ENCODE results near the gene PLIN5. TPM values are rescaled to one million over a fixed set of nuclear protein-coding genes. Genes with fewer than 3 reads are reported as not detected.
"Not testable (repeated sequence)": the region's sequence is repeated elsewhere in the genome, so short reads cannot be mapped to it uniquely, and the experiment has no call there.

Gene PLIN5
- total RNA-seq, 2 experiments from 2014 or later = not detected

- H3K27ac Mint-ChIP-seq = no peak overlapping the region
- H3K36me3 Mint-ChIP-seq = no peaks in the 10 kb centered on the region
- peaks cover 36% of the 10 kb centered on the region for H3K27me3 Mint-ChIP-seq
- H3K9me3 Mint-ChIP-seq (ENCODE audit: low read depth) = no peaks in the 10 kb centered on the region
- CTCF ChIA-PET = interaction anchor here (0.6 to 3.6 kb wide), 15 partner anchors 9 to 235 kb away, joined by 3 to 52 read pairs (median 4); partner anchors contain the start of genes FEM1A and TNFAIP8L1
- no peak overlapping the region for H3K4me3 Mint-ChIP-seq
- peak; percentile 64 for ATAC-seq
- DNase-seq = peak; percentile 79
- H3K4me1 Mint-ChIP-seq = no peaks in the 10 kb centered on the region
Measured at GRCh38 chr19:4576016-4576933, 41.3 kb upstream of the PLIN5 start.

- Mint-ChIP-seq H3K27ac (no peak overlapping the region), H3K9me3 (ENCODE audit: low read depth) (no peaks in the 10 kb centered on the region), H3K4me3 (no peak overlapping the region), H3K4me1 (no peaks in the 10 kb centered on the region), H3K36me3 (no peaks in the 10 kb centered on the region), H3K27me3 (peaks cover 36% of the 10 kb centered on the region)
- CTCF ChIA-PET = interaction anchor here (1.1 to 3.6 kb wide), 12 partner anchors 10 to 216 kb away, joined by 3 to 52 read pairs (median 4); partner anchors contain the start of genes FEM1A and TNFAIP8L1
- no peak for DNase-seq
- no peak for ATAC-seq
Measured at GRCh38 chr19:4575267-4576015, 40.4 kb upstream of the PLIN5 start.

DNA sequence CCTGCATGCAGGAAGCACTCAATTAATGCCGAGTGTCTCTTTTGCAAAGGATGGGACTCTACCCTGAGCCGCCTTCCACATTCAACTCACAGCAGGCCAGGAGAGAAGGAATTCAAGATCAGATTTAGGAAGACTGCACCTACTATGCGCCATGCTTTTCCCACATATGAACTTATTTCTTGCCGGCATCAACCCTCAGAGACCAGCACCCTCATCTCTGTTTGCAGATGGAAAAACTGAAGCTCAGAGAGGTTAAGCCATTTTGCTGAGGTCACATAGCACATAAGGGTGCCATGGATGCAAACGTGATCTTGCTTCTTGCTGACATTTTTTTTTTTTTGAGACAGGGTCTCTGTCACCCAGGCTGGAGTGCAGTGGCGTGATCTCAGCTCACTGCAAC is 38.7 kb upstream of the PLIN5 start:
- Mint-ChIP-seq H3K4me3 (no peak overlapping the region), H3K27me3 (peaks cover 20% of the 10 kb centered on the region), H3K36me3 (no peaks in the 10 kb centered on the region), H3K27ac (no peak overlapping the region), H3K9me3 (ENCODE audit: low read depth) (no peaks in the 10 kb centered on the region), H3K4me1 (no peaks in the 10 kb centered on the region)
- DNase-seq (no peak), ATAC-seq (no peak)
- CTCF ChIA-PET = interaction anchor here (0.6 to 2.7 kb wide), 3 partner anchors 59 to 62 kb away, joined by 3 to 10 read pairs (median 4); no protein-coding TSS in a partner anchor

GRCh38 chr19:4571305-4571917 is 36.4 kb upstream of the PLIN5 start:
- DNase-seq = no peak
- CTCF ChIA-PET = interaction anchor here (1.2 to 6.9 kb wide), 2 partner anchors 13 to 66 kb away, joined by 5 to 74 read pairs; no protein-coding TSS in a partner anchor
- ATAC-seq = no peak

DNA sequence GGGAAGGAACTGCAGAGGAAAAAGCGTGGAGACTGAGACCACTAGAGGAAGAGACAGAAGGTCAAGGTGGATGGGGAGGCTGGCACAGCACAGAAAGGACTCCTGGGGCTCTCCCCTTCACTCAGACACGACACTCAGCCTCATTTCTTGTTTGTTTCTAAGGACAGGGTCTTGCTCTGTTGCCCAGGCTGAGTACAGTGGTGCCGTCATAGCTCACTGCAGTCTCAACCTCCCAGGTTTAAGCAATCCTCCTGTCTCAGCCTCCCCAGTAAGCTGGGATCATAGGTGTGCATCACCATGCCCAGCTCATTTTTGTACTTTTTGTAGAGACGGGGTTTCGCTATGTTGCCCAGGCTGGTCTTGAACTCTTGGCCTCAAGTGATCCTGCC is 35.9 kb upstream of the PLIN5 start:
- CTCF ChIA-PET = interaction anchor here (0.7 to 6.9 kb wide), 5 partner anchors 12 to 220 kb away, joined by 3 to 74 read pairs (median 5); partner anchors contain the start of gene FEM1A
- no peak for ATAC-seq
- Mint-ChIP-seq H3K27ac (no peak overlapping the region), H3K9me3 (ENCODE audit: low read depth) (no peaks in the 10 kb centered on the region), H3K4me1 (no peaks in the 10 kb centered on the region), H3K27me3 (peaks cover 14% of the 10 kb centered on the region), H3K36me3 (no peaks in the 10 kb centered on the region), H3K4me3 (no peak overlapping the region)
- DNase-seq = no peak

More at GRCh38 chr19:4571305-4571917, 36.4 kb upstream of the PLIN5 start:
- H3K4me3 Mint-ChIP-seq = no peak overlapping the region
- no peaks in the 10 kb centered on the region for H3K4me1 Mint-ChIP-seq
- H3K27ac Mint-ChIP-seq = no peak overlapping the region
- no peaks in the 10 kb centered on the region for H3K36me3 Mint-ChIP-seq
- H3K9me3 Mint-ChIP-seq (ENCODE audit: low read depth) = no peaks in the 10 kb centered on the region
- H3K27me3 Mint-ChIP-seq = peaks cover 15% of the 10 kb centered on the region

DNA sequence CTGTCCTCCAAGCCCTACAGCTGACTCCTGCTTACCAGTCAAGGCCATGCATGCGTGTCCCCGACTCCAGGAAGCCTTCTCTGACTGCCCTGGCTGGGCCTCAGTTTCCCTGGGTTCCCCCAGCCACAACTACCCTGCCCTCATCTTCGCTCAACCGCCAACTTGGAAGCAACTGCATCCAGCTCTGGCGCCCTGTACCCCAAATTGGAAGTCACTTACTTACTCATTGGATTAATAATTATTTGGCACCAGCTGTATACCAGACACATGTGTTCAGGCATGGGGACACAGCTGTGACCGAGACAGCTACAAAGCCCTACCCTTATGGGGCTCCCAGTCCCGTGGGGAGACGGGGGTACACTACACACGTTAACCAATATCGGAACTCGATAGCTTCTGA is 35.4 kb upstream of the PLIN5 start:
- no peak for DNase-seq
- H3K27me3 Mint-ChIP-seq = peaks cover 10% of the 10 kb centered on the region
- H3K9me3 Mint-ChIP-seq (ENCODE audit: low read depth) = no peaks in the 10 kb centered on the region
- no peak for ATAC-seq
- H3K36me3 Mint-ChIP-seq = no peaks in the 10 kb centered on the region
- H3K4me3 Mint-ChIP-seq = no peak overlapping the region
- CTCF ChIA-PET = interaction anchor here (0.7 to 6.9 kb wide), 5 partner anchors 12 to 221 kb away, joined by 3 to 74 read pairs (median 5); partner anchors contain the start of gene FEM1A
- H3K27ac Mint-ChIP-seq = no peak overlapping the region
- no peaks in the 10 kb centered on the region for H3K4me1 Mint-ChIP-seq

DNA sequence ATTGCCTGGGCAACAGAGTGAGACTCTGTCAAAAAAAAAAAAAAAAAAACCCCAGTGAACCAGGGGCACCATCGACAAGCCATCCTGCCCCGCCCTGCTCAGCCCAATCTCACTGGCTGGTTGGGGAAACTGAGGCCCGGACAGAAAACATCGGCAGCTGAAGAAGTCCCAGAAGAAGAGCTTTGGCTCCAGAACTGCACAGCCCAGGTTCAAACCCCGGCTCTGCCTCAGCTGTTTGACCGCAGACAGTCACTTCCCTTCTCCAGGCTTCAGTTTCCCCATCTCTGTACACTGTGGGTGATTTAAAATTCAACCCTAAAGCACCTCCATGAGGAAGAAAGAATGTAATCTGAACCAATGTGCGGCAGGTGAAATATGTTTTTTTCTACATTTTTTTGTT is 33.9 kb upstream of the PLIN5 start:
- ATAC-seq (no peak), DNase-seq (no peak)
- H3K36me3 Mint-ChIP-seq = no peaks in the 10 kb centered on the region
- peaks cover 2% of the 10 kb centered on the region for H3K27me3 Mint-ChIP-seq
- no peaks in the 10 kb centered on the region for H3K9me3 Mint-ChIP-seq (ENCODE audit: low read depth)
- CTCF ChIA-PET = interaction anchor here (1.7 to 6.9 kb wide), 3 partner anchors 18 to 68 kb away, joined by 8 to 74 read pairs (median 14); no protein-coding TSS in a partner anchor
- no peak overlapping the region for H3K27ac Mint-ChIP-seq
- no peaks in the 10 kb centered on the region for H3K4me1 Mint-ChIP-seq
- no peak overlapping the region for H3K4me3 Mint-ChIP-seq

DNA sequence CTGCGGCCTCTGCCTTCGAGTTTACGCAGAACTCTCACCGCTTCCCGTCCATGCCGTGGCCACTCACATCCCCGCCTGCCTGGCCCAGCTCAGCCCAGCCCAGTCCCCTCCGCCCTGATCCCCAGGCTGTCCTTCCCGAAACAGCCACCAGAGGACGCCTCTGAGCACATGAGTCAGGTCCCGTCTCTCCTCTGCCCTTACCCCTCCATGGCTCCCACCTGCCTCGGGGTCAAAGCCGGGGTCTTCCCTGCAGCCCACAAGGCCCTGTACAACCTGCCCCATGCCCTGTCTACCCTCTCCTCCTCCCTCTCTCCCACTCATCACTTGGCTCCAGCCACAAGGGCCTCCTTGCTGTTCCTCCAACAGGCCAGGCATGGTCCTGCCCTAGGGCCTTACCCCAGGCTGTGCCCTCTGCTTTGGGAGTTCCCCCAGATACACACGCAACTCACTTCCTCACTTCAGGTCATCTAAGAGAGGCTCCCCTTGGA is 32.6 kb upstream of the PLIN5 start:
- H3K4me1 Mint-ChIP-seq = no peaks in the 10 kb centered on the region
- no peaks in the 10 kb centered on the region for H3K9me3 Mint-ChIP-seq (ENCODE audit: low read depth)
- H3K27ac Mint-ChIP-seq = no peak overlapping the region
- CTCF ChIA-PET = interaction anchor here (1.1 to 6.9 kb wide), 9 partner anchors 11 to 223 kb away, joined by 3 to 74 read pairs (median 5); partner anchors contain the start of gene LRG1
- H3K4me3 Mint-ChIP-seq = no peak overlapping the region
- ATAC-seq (peak; percentile 42), DNase-seq (peak; percentile 75)
- no peaks in the 10 kb centered on the region for H3K27me3 Mint-ChIP-seq
- no peaks in the 10 kb centered on the region for H3K36me3 Mint-ChIP-seq

DNA sequence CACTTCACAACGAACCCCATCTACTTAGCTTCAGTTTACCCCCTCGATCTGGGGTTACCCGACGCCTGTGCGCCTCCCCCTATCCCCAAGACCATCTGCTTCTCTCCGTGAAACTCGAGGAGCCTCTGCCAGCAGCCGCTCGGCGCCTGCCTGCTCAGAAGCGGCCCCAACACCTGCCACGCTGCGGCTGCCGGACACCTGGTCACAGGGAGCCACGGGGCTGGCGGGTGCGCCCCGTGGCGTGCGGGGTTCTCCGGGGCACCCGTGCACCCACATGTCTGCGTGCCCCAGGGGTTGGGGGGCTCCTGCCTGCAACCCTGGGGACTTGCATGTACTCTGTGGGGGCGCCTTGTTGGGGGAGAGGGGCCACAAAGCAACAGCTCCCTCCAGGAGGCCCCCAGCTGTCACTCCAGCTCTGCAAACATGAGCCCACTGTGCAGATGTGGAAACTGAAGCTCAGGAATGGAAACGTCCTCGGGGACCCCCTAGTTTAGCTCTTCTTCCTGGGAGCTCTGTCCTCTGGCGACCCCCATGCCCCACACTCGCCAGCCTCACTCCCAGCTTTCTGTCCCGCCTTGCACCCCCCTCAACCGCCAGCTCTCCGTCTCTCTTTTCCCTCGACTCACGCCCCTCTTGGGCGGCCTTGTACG is 31.5 kb upstream of the PLIN5 start:
- DNase-seq = no peak
- H3K27me3 Mint-ChIP-seq = no peaks in the 10 kb centered on the region
- CTCF ChIA-PET = interaction anchor here (0.9 to 6.9 kb wide), 9 partner anchors 10 to 225 kb away, joined by 3 to 74 read pairs (median 3); partner anchors contain the start of gene LRG1
- H3K4me3 Mint-ChIP-seq = no peak overlapping the region
- H3K4me1 Mint-ChIP-seq = no peaks in the 10 kb centered on the region
- no peaks in the 10 kb centered on the region for H3K9me3 Mint-ChIP-seq (ENCODE audit: low read depth)
- H3K36me3 Mint-ChIP-seq = no peaks in the 10 kb centered on the region
- no peak for ATAC-seq
- H3K27ac Mint-ChIP-seq = no peak overlapping the region

GRCh38 chr19:4563562-4563961 is 28.5 kb upstream of the PLIN5 start:
- H3K4me1 Mint-ChIP-seq; H3K27me3 Mint-ChIP-seq; H3K36me3 Mint-ChIP-seq; H3K4me3 Mint-ChIP-seq; CTCF ChIA-PET; H3K27ac Mint-ChIP-seq; H3K9me3 Mint-ChIP-seq (ENCODE audit: low read depth); DNase-seq; ATAC-seq: not testable (repeated sequence)

GRCh38 chr19:4562085-4562484 is 27.1 kb upstream of the PLIN5 start:
- H3K9me3 Mint-ChIP-seq (ENCODE audit: low read depth); H3K36me3 Mint-ChIP-seq; ATAC-seq; H3K4me3 Mint-ChIP-seq; CTCF ChIA-PET; DNase-seq; H3K27me3 Mint-ChIP-seq; H3K27ac Mint-ChIP-seq; H3K4me1 Mint-ChIP-seq: not testable (repeated sequence)

GRCh38 chr19:4559569-4559968 is 24.5 kb upstream of the PLIN5 start, which contains the start of gene SEMA6B:
TSS of gene SEMA6B (minus strand) at chr19:4559684. CDS start at chr19:4558457, 1,227 bp downstream.
- CTCF ChIA-PET = interaction anchor here (0.6 to 2.1 kb wide), 4 partner anchors 13 to 121 kb away, joined by 3 to 14 read pairs (median 4); no protein-coding TSS in a partner anchor
- Mint-ChIP-seq H3K4me1 (no peaks in the 10 kb centered on the region), H3K36me3 (no peaks in the 10 kb centered on the region), H3K27ac (no peak within 1 kb of the TSS), H3K4me3 (no peak within 1 kb of the TSS), H3K27me3 (no peaks in the 10 kb centered on the region), H3K9me3 (ENCODE audit: low read depth) (no peaks in the 10 kb centered on the region)
- ATAC-seq = no peak
- DNase-seq = no peak
